A673 (cell line): ENCODE results near the gene ATP10A.

ENCODE experiments used
- CTCF ChIP-seq: fragments of 300-800, 200-600 bp; sonication (generic); conservative IDR thresholded peaks from 2 replicates; pipeline ENCODE4 v1.5.1; 2017; ENCODE audit warnings: low read depth, mild to moderate bottlenecking, antibody characterized with exemption, low read length, moderate library complexity, mixed read lengths
- EZH2 ChIP-seq: fragments of 200-600 bp; sonication (generic); IDR thresholded peaks from 2 replicates; pipeline ENCODE4 v1.6.1; 2017; ENCODE audit warnings: borderline replicate concordance, low read depth, mild to moderate bottlenecking, mixed read lengths, antibody characterized with exemption, low read length; ENCODE audit not compliant: poor library complexity, severe bottlenecking

GRCh38 chr15:25693321-25694238 is 169.5 kb downstream of the ATP10A start:
- peak; percentile 41 for TF ChIP-seq CTCF
- no peak for TF ChIP-seq EZH2
